ENCODE measurements around the gene FAM72C. TPM values are rescaled to one million over a fixed set of nuclear protein-coding genes. Genes with fewer than 3 reads are reported as not detected.
"Not testable (repeated sequence)": the region's sequence is repeated elsewhere in the genome, so short reads cannot be mapped to it uniquely, and the experiment has no call there.

The FAM72C gene
- polyA plus RNA-seq, 3 donors, result 0.28 to 0.33 (median 0.31) TPM

- H3K9me3 ChIP-seq (replicated peaks in 1 of 2; ENCODE audit: control insufficient read depth in 1 of 2, insufficient read depth in 1 of 2, low read length in 2 of 2); intact Hi-C loops (cut with micrococcal nuclease); H3K4me2 ChIP-seq (replicated peaks; ENCODE audit: extremely low read depth, low read length, poor library complexity, severe bottlenecking): not testable (repeated sequence)
These were observed 29.4 kb downstream of the FAM72C start for GRCh38 chr1:143942238-143942860.

DNA sequence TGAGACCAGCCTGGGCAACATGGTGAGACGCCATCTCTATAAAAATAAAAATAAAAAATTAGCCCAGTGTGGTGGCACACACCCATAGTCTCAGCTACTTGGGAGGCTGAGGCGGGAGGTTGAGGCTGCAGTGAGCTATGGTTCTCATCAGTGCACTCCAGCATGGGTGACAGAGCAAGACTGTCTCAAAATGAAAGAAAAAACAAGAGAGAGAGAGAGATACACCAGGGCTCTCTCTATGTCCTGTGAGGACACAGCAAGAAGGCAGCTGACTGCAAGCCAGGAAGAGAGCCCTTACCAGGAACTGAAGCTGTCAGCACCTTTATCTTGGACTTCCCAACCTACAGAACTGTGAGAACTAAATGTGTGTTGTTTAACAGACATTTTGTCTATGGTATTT is 32.1 kb downstream of the FAM72C start:
- H4K20me1 ChIP-seq (ENCODE audit: insufficient read depth, low read length); H3K36me3 ChIP-seq (replicated peaks in 1 of 2; ENCODE audit: control insufficient read depth in 1 of 2, insufficient read depth in 2 of 2, low read length in 2 of 2); intact Hi-C loops (cut with micrococcal nuclease); H3K27me3 ChIP-seq (ENCODE audit: control insufficient read depth in 2 of 2, insufficient read depth in 2 of 2, low read length in 2 of 2); H3K4me3 Mint-ChIP-seq; H3K9me3 ChIP-seq (replicated peaks in 1 of 2; ENCODE audit: control insufficient read depth in 1 of 2, insufficient read depth in 1 of 2, low read length in 2 of 2); H3K4me3 ChIP-seq (replicated peaks in 1 of 3; ENCODE audit: low read depth in 2 of 3, low read length in 3 of 3); H3K27ac ChIP-seq (ENCODE audit: low read depth in 1 of 2, low read length in 2 of 2); DNase-seq; H3K9me3 Mint-ChIP-seq; H3K27me3 Mint-ChIP-seq (ENCODE audit: low read depth in 3 of 3); H3K9ac ChIP-seq (ENCODE audit: insufficient read depth, low read length, poor library complexity, severe bottlenecking); H3K4me1 ChIP-seq (ENCODE audit: control insufficient read depth in 1 of 2, insufficient read depth in 2 of 2, low read length in 2 of 2); H2AFZ ChIP-seq (ENCODE audit: insufficient read depth, low read depth, low read length, poor library complexity, severe bottlenecking); H3K36me3 Mint-ChIP-seq; H3K27ac Mint-ChIP-seq; H3K79me2 ChIP-seq (ENCODE audit: insufficient read depth, low read length); H3K4me2 ChIP-seq (replicated peaks; ENCODE audit: extremely low read depth, low read length, poor library complexity, severe bottlenecking); H3K4me1 Mint-ChIP-seq: not testable (repeated sequence)
- no CpG with 5 or more reads among the region's 2 CpGs for WGBS (ENCODE audit: insufficient coverage)

More at GRCh38 chr1:143942238-143942860, 29.4 kb downstream of the FAM72C start:
- not testable (repeated sequence) for H3K27ac ChIP-seq (ENCODE audit: low read depth in 1 of 2, low read length in 2 of 2); H3K4me3 ChIP-seq (replicated peaks in 1 of 3; ENCODE audit: low read depth in 2 of 3, low read length in 3 of 3); H3K36me3 Mint-ChIP-seq; H3K27me3 Mint-ChIP-seq (ENCODE audit: low read depth in 3 of 3); H3K36me3 ChIP-seq (replicated peaks in 1 of 2; ENCODE audit: control insufficient read depth in 1 of 2, insufficient read depth in 2 of 2, low read length in 2 of 2); H4K20me1 ChIP-seq (ENCODE audit: insufficient read depth, low read length); H3K27me3 ChIP-seq (ENCODE audit: control insufficient read depth in 2 of 2, insufficient read depth in 2 of 2, low read length in 2 of 2); H3K79me2 ChIP-seq (ENCODE audit: insufficient read depth, low read length); H3K4me3 Mint-ChIP-seq; H3K9ac ChIP-seq (ENCODE audit: insufficient read depth, low read length, poor library complexity, severe bottlenecking); DNase-seq; H3K27ac Mint-ChIP-seq; H3K4me1 ChIP-seq (ENCODE audit: control insufficient read depth in 1 of 2, insufficient read depth in 2 of 2, low read length in 2 of 2); H2AFZ ChIP-seq (ENCODE audit: insufficient read depth, low read depth, low read length, poor library complexity, severe bottlenecking); H3K9me3 Mint-ChIP-seq; H3K4me1 Mint-ChIP-seq
- no CpG with 5 or more reads among the region's 1 CpG for WGBS (ENCODE audit: insufficient coverage)

- H3K4me1 Mint-ChIP-seq; H3K4me2 ChIP-seq (replicated peaks; ENCODE audit: extremely low read depth, low read length, poor library complexity, severe bottlenecking); H3K9me3 ChIP-seq (replicated peaks in 1 of 2; ENCODE audit: control insufficient read depth in 1 of 2, insufficient read depth in 1 of 2, low read length in 2 of 2); H3K36me3 ChIP-seq (replicated peaks in 1 of 2; ENCODE audit: control insufficient read depth in 1 of 2, insufficient read depth in 2 of 2, low read length in 2 of 2); DNase-seq; H3K4me1 ChIP-seq (ENCODE audit: control insufficient read depth in 1 of 2, insufficient read depth in 2 of 2, low read length in 2 of 2); H3K27ac ChIP-seq (ENCODE audit: low read depth in 1 of 2, low read length in 2 of 2); H3K79me2 ChIP-seq (ENCODE audit: insufficient read depth, low read length); H3K4me3 ChIP-seq (replicated peaks in 1 of 3; ENCODE audit: low read depth in 2 of 3, low read length in 3 of 3); intact Hi-C loops (cut with micrococcal nuclease); H3K27ac Mint-ChIP-seq; H3K27me3 Mint-ChIP-seq (ENCODE audit: low read depth in 3 of 3); H3K27me3 ChIP-seq (ENCODE audit: control insufficient read depth in 2 of 2, insufficient read depth in 2 of 2, low read length in 2 of 2); H4K20me1 ChIP-seq (ENCODE audit: insufficient read depth, low read length); H3K9me3 Mint-ChIP-seq; H2AFZ ChIP-seq (ENCODE audit: insufficient read depth, low read depth, low read length, poor library complexity, severe bottlenecking); H3K36me3 Mint-ChIP-seq; H3K4me3 Mint-ChIP-seq; H3K9ac ChIP-seq (ENCODE audit: insufficient read depth, low read length, poor library complexity, severe bottlenecking): not testable (repeated sequence)
- WGBS (ENCODE audit: insufficient coverage), result no CpG with 5 or more reads among the region's 2 CpGs
These were observed 32.9 kb downstream of the FAM72C start for GRCh38 chr1:143938922-143939321.

Measured in CD14-positive monocyte (primary cell).